Mesenteric fat pad (tissue), 1 donor: ENCODE measurements around the gene WDR17. TPM values are rescaled to one million over a fixed set of nuclear protein-coding genes. Genes with fewer than 3 reads are reported as not detected.

Source experiments
- DNase-seq: peaks from one replicate; pipeline ENCODE4 v3.0.0-alpha.2; 2020; ENCODE audit warnings: low spot score
- total RNA-seq: library from RNA; stranded (reverse); fragmentation: NEBNext Ultra II Directional; extraction: Animal tissue kit (Norgen Biotek cat#: 25700); gene quantifications from one replicate; pipeline ENCODE4 v1.2.1, GENCODE V29; 2021
- donor health status: DM: yes; HTN: yes; CAD: no.

Gene WDR17
- total RNA-seq, 1 donor from 2014 or later: 1.4 TPM

GRCh38 chr4:176090115-176090514 lies 24.5 kb downstream of the WDR17 start:
- no peak for DNase-seq

- no peak for DNase-seq
Observed at GRCh38 chr4:176099314-176099713, 33.7 kb downstream of the WDR17 start.

GRCh38 chr4:176102414-176103063 lies 36.9 kb downstream of the WDR17 start:
- DNase-seq: no peak

DNA sequence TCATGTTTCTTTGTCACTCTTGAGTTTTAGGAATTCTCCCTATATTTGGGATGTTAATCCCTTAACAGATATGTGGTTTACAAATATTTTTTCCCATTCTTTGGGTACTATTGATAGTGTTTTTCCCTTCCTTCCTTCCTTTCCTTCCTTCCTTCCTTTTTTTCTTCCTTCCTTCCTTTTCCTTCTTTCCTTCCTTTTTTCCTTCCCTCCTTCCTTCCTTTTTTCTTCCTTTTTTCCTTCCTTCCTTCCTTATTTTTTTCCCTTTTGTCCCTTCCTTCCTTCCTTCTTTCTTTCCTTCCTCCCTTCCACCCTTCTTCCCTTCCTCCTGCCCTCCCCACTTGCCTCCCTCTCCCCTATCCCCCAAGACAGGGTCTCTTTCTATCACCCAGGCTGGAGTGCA lies 42.1 kb downstream of the WDR17 start:
- DNase-seq: no peak

DNA sequence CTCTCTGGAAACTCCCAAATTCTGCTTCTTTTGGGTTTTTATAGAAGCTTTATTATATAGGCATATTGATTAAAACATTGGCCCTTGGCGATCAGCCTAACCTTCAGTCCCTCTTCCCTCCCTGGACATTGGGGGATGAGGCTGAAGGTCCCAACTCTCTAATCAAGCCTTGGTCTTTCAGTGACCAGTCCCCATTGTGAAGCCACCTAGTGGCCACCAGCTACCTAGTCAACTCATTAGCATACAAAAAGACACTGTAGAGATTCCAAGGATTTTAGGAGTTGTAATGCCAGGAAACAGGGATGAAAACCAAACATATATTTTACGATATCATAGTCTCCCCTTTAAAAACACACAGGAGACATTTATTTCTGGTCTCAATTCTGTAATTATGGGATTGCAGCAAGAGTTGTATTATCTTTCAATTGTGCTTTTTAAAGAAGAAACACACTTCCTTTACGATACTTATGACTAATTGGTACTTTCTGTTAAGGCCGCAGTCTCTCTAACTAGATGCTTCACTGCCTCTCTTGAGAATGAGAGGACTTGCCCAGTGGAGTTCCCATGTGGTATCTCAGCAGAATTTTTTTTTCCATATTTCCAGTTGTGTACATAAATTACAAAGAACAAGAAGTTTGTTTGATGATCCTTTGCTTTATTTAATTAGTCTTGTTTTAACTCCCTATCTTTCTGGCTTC lies 58.2 kb downstream of the WDR17 start:
- no peak for DNase-seq

DNA sequence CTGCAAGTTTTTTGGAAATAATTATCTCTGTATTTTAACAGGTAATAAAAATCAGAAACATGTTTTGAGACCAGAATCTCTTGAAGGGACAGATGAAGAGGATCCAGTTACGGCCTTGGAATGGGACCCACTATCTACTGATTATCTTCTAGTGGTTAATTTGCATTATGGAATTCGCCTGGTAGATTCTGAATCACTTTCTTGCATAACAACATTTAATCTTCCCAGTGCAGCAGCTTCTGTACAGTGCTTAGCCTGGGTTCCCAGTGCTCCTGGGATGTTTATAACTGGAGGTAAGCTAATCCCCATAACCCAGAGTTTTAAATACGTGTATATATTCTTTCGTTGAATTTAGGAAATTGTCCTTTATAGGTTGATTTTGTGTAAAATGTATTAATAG lies 59.4 kb downstream of the WDR17 start:
- DNase-seq: no peak

DNA sequence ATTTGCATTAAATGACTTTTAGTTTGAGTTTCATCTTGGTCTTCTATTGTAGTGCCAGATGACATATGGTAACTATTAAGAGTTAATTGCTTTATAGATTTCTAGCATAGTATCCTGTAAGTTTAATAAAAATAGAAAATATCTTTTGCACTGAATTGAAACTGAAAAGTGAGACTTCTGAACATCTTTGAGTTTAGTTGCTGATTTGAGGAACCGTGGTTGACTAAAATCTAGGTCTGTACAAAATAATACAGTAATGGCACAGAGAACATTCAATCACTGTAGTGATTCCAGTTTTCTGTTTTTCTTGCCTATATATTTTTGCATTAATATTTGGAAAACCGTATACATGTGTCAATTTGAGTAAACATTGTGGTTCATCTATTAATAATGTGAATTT lies 69.0 kb downstream of the WDR17 start:
- no peak for DNase-seq

GRCh38 chr4:176137631-176138030 lies 72.0 kb downstream of the WDR17 start:
- no peak for DNase-seq

- DNase-seq: no peak
Observed at GRCh38 chr4:176139518-176139917, 73.9 kb downstream of the WDR17 start.

DNA sequence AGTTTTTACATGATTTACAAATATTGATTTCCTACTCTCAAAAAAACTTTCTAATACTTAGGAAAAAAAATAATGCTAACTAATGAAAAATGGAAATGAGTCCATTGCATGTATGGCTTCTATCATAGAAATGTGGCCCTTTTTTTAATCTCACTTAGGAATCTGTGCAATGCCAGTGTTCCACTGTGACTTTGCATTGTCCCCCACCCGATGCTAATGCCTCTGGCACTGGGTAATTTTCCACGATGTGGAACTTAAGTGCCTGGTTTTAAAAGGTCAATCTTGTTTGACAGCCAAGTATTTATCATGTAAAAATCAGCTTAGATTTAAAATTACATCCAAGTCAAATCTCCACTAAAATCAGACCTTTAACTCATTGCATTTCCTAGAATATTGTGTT lies 76.6 kb downstream of the WDR17 start:
- DNase-seq: no peak

GRCh38 chr4:176149680-176150355 lies 84.2 kb downstream of the WDR17 start:
- DNase-seq: no peak

GRCh38 chr4:176150356-176150682 lies 84.7 kb downstream of the WDR17 start:
- no peak for DNase-seq

GRCh38 chr4:176150704-176151103 lies 85.1 kb downstream of the WDR17 start:
- DNase-seq: no peak

DNA sequence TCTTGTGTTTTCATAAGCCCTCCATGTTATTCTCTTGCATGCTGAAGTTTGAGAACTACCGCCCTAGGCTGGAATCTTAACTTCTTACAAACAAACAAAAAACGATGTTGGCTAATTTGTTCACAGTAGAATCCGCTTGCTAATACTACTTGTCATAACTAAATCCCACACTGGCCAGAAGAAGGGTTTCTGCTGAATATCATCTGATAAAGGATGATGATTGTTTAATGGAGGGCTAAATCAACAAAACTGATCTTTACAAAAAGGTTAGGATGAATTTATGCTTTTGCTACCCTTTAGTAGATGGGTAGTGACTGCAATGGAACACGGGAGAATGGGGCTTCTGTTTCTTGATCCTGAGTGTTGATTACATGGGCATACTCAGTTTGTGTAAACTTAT lies 87.5 kb downstream of the WDR17 start:
- no peak for DNase-seq

- DNase-seq: no peak
Observed at GRCh38 chr4:176156656-176157055, 91.0 kb downstream of the WDR17 start.

- no peak for DNase-seq
Observed at GRCh38 chr4:176163041-176163440, 97.4 kb downstream of the WDR17 start.

DNA sequence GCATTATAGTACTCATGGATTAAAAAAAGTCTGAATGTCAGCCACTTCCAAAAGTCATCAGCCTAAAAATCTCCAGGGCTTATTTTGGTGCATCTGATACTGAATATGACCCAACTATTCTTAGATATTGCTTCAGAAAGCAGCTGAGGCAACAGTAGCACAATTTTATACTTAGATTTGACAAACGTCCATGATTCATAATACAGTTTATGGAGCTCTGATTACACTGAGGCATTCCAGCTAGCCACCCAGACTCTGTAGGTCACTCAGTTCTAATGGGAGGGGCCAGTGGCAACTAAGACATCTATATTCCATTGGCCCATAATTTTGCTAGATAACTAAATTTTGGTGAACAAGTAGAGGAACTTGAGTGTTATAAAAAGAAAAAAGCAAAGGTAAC lies 119.4 kb downstream of the WDR17 start:
- no peak for DNase-seq

DNA sequence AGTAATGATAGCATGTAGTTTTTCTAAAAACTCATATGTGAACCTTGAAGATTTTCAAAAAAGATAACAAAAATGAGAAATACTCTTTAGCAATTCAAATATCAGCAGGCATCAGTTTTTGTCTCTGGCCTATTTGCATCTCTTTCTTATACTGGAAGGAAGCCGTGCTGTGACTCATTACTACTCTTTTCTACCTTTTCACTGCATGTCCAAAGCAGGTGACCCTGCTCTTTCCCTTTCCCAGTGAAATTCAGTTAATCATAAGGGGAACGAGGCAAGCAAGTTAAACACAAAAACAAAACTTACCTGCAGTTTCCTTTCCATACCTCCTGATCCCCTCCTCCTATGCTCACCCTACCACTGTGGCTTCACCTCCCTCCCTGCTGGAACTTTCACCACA lies 120.4 kb downstream of the WDR17 start:
- DNase-seq: no peak

GRCh38 chr4:176186671-176187395 lies 121.2 kb downstream of the WDR17 start:
- DNase-seq: no peak

GRCh38 chr4:176187624-176188023 lies 122.0 kb downstream of the WDR17 start:
- DNase-seq: no peak

DNA sequence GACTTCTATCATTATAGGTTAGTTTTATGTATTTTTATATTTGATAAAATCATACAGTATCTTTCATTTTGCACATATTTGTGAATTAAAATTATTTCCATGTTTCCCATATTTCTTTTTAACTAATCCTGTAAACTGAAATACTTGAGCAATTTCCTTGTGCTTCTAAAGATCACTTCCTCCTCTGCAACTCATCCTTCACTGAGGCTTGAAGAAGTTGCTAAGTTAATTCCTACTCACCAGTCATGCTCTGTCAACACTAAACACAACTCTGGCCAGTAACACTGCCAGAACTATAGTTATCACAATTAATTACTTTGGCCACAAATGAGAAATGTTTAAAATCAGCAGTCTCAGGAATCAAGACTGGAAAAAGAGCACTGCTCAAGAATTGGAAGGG lies 123.0 kb downstream of the WDR17 start:
- DNase-seq: no peak
